Right ventricle myocardium inferior (tissue), 1 donor: ENCODE results near the gene RHEX. TPM values are rescaled to one million over a fixed set of nuclear protein-coding genes. Genes with fewer than 3 reads are reported as not detected.
A peak's percentile ranks its signal among the peaks of the same experiment; 100 is the strongest.

Source experiments
- ATAC-seq: fragments of 200-7000 bp; cut with Tn5 transposase; one replicate; pipeline ENCODE4 v1.9.1; 2020; ENCODE audit warnings: mild to moderate bottlenecking, moderate library complexity
- DNase-seq: peaks from one replicate; pipeline ENCODE4 v3.0.0; 2021; ENCODE audit errors: missing footprints
- intact Hi-C: fragments of 100-400 bp; cut with DNase I; formaldehyde crosslinking; loops from one replicate; pipeline ENCODE4 v1.11.0; 2022
- total RNA-seq: library from RNA; stranded (reverse); fragmentation: NEBNext Ultra II Directional; extraction: Animal tissue kit (Norgen Biotek cat#: 25700); gene quantifications from one replicate; pipeline ENCODE4 v1.2.1, GENCODE V29; 2021
- donor health status: DM: no; HTN: yes; CAD: no; lungs with severe emphysema.

The RHEX gene
- total RNA-seq, 1 donor from 2014 or later: 0.81 TPM

DNA sequence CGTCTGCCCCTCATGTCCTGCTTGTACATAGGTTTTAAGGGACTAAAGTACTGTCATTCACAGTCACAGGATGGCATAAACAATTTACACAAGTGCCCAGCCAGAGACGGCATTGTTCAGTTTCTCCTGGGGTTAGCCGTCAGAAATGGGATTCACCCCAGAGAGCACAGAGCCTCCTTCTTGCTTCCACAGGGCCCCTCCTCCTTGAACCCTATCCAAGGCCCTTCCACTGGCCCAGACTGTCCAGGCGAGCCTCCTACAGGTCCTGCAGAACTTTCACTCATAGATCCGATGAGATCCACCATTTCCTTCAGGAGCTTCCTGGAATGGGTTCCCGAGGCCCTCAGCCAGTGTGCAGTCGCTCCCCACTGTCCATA lies 54.2 kb downstream of the RHEX start:
- ATAC-seq: no peak
- intact Hi-C loops: loop anchor here (2.0 to 10.0 kb wide), 4 partner anchors 76 to 452 kb away; no protein-coding TSS in a partner anchor
- no peak for DNase-seq

GRCh38 chr1:206108635-206109034 lies 55.7 kb downstream of the RHEX start:
- DNase-seq (no peak), ATAC-seq (no peak)
- intact Hi-C loops: loop anchor here (10.0 kb wide), 2 partner anchors 314 to 454 kb away; no protein-coding TSS in a partner anchor

DNA sequence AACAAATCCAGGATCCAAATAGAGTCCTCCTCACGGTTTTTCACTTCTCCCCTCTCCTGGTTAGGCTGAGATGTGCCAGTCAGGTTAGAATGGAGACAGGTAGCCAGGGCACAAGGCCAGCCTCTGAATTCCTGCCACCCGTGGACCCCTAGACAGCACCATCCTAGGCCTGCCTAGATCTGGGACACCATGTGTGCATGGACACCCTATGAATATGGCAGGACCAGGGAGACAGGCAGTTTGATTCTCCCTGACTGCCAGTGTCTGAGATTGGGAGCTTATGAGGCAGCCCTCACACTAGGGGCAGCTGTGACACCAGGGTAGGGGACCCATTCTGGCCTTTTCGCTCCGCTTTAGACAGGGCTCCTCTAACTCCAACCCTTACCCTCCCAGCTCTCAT lies 56.7 kb downstream of the RHEX start:
- intact Hi-C loops: loop anchor here (10.0 kb wide), 2 partner anchors 315 to 455 kb away; no protein-coding TSS in a partner anchor
- ATAC-seq: no peak
- no peak for DNase-seq

- DNase-seq: no peak
- intact Hi-C loops: no loop called here
- ATAC-seq: no peak
Measured at GRCh38 chr1:206110161-206110560, 57.2 kb downstream of the RHEX start.

- ATAC-seq: no peak
- DNase-seq: no peak
- intact Hi-C loops: no loop called here
Measured at GRCh38 chr1:206110820-206111219, 57.8 kb downstream of the RHEX start.

DNA sequence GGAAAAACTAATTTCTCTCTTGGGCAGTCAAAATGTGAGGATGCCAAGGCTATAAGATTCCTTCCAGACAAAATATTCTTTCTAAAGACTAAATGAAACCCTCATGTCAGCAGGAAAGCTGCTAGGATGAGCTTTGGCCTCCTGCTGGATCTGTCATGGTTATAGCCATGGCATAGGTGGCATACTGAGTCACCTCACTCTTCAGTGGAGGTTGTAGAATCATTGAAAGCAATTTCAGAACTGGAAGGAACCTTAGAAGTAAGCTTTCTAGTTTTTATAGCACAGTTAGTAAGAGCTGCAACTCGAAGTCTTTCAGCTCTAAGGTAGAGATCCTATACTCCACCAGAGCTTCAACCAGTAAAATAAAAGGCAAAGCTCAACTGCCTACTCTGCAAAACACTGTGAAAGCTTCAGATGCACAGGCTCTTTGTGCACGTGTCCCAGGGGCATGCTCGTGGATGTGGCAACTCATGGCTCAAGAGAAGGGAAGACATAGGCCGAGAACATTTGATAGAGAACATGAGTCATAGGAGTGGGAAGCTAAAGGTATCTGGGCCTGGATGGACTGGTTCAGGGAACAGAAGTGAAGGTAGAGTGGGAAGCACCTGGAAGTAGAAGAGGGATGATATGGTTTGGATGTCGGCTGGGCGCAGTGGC lies 58.4 kb downstream of the RHEX start:
- ATAC-seq (no peak), DNase-seq (no peak)
- intact Hi-C loops: no loop called here

DNA sequence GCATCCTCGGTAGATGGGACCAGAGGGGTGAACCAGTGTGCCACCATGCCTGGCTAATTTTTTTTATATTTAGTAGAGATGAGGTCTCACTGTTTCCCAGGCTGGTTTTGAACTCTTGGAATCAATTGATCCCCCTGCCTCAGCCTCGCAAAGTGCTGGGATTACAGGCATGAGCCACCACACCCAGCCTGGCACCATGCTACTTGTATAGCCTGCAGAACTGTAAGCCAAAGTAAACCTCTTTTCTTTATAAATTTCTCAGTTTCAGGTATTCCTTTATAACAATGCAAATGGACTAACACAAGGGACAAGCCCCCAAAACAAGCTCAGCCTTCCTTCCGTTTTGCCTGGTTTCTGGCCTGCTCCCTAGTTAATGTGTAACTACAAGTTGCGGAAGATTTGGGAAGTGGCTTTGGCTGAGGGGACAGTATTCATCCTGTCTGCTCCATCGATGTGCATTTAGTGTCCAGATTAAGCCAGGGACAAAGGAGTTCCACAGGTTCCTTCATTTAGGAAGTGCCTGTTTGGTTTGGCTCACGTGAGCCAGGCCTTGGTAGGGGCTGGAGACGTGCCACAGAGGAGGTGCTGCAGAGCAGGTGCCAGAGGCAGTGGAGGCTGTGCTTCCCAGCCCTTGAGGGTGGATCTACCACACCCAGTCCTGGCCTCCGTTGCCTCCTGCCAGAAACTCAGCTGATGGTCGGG lies 59.8 kb downstream of the RHEX start:
- ATAC-seq (no peak), DNase-seq (no peak)
- intact Hi-C loops: no loop called here

- intact Hi-C loops: no loop called here
- DNase-seq (no peak), ATAC-seq (no peak)
Measured at GRCh38 chr1:206114692-206115640, 62.0 kb downstream of the RHEX start.

GRCh38 chr1:206115791-206116190 lies 62.8 kb downstream of the RHEX start:
- no peak for DNase-seq
- intact Hi-C loops: no loop called here
- no peak for ATAC-seq

GRCh38 chr1:206116191-206116872 lies 63.4 kb downstream of the RHEX start:
- no peak for ATAC-seq
- no peak for DNase-seq
- intact Hi-C loops: no loop called here

GRCh38 chr1:206116873-206117150 lies 63.8 kb downstream of the RHEX start:
- no peak for DNase-seq
- ATAC-seq: no peak
- intact Hi-C loops: no loop called here

DNA sequence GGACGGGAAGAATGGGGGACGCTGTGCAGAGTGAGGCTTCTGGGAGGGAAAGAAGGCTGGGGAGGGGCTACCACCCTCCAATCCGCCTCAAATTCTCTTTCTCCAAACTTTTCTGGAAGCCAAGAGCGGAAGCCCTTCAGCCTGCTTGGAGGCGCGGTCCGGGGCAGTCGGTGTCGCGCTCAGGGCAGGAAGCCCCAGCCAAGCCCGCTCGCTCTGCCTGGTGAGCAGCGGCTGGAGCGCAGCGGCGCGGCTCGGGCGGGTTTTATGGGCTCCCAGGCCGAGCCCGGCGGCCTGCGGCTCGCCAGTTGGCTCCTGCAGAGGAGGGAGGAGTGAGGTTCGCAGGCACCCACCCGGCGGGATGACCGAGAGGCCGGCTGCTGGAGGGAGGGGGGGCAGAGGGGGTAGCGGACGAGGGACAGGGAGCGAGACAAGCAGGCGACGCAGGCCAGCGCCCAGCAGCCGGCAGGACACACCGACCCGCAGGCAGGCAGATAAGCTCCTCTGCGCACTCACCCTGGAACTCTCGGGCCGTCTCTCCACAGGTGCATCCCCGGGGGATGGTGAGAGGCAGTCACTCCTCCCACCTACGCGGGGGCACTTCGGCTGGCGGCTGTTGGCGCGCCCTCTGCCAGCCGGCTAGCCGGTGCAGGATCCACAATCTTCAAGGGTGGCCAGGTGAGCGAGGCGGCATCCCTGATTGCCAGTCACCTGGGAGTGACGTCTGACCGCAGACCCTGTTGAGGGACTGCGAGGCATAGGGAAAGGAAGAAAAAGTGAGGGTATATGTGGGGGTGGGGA lies 64.4 kb downstream of the RHEX start, which contains the start of gene AVPR1B:
Gene AVPR1B (minus strand): TSS at position 238 of the 798 bp plus-strand sequence. CDS start 498 bp downstream, outside the sequence.
- DNase-seq (no peak), ATAC-seq (peak; percentile 82)
- intact Hi-C loops: no loop called here

- intact Hi-C loops: no loop called here
- DNase-seq (no peak), ATAC-seq (no peak)
Measured at GRCh38 chr1:206120406-206120805, 67.4 kb downstream of the RHEX start.

DNA sequence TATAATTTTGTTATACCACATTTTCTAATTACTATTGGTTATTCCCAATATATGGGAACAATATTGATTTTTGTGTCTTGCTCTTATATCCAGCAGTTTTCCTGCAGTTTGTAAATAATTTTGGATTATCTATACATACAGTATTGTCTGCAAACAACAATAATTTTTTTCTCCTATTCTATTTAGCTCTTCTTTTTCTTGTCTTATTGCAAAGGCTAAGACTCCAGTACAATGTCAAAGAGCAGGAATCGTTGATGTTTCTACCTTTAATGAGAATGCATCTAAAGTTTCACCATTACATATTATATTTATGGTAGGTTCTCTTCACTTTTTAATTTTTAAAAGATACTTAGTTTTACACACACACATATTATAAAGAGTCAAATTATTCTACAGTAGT lies 68.3 kb downstream of the RHEX start:
- intact Hi-C loops: no loop called here
- no peak for DNase-seq

DNA sequence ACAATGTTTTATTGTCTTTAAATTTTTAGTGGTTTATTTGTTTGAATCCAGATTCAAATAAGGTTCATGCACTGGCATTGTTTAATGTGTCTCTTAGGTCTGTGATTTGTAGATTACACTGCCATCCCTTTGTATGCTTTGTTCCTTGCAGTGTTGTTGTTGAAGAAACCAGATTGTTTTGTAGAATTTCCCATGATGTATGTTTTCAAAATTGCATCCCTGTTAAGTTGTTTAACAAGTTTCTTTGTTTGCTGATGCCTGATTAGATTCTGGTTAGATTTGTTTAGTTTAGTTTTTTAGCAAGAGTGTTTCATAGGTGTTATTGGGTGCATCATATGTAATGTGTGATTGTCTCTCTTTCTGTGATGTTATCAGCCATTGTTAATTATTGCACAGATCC lies 69.7 kb downstream of the RHEX start:
- intact Hi-C loops: no loop called here
- DNase-seq (no peak), ATAC-seq (no peak)

More for the DNA sequence above, 68.3 kb downstream of the RHEX start:
- ATAC-seq: no peak

DNA sequence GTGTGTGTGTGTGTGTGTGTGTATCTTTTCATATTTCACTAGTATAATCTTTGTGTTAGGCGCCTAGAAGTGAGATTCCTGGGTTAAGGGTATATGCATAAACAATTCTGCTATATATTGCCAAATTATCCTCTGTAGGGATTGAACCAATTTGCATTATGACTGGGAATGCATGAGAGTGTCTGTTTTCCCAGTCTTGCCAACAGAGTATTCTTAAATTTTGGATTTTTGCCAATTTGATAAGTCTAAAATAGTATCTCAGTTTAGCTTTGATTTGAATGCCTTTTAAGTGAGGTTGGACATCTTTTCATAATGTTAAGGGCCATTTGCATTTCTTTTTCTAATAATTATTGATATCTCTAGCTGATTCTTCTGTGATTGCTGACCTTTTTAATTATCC lies 72.4 kb downstream of the RHEX start:
- ATAC-seq (no peak), DNase-seq (no peak)
- intact Hi-C loops: no loop called here

DNA sequence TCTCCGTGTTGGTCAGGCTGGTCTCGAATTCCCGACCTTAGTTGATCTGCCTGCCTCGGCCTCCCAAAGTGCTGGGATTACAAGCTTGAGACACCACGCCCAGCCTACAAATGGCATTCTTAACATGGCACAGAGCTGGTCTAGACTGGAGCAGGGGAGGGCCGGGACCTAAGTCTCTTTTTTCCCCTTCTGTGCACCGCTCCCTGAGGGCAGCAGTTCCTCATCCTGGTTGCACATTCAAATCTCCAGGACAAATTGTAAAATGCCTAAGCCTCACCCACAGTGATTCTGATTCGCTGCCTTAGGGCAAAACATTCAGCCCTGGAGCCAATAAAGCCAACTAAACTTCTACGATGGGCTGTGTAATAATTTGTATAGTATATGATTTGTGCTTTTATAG lies 74.4 kb downstream of the RHEX start:
- ATAC-seq: no peak
- DNase-seq: no peak
- intact Hi-C loops: no loop called here

DNA sequence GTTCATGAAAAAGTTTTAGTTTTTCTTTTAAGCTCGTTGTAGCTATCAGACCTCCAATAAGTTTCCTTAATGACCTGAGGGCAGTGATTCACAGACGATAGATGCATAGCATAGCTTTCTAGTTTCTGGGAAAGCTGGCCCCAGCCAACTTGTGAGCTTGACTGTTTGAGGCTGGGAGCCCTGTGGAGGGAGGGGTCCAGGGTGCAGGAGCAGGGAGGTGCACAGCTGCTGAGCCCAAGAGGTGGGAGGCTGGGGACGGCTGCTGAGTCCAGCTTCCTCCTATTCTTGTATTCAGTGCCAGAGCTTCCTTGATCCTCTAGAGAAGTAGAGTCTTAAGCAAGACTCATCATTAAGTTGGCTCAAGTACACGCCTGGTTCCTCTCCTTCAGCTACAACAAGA lies 75.2 kb downstream of the RHEX start:
- no peak for DNase-seq
- ATAC-seq: no peak
- intact Hi-C loops: no loop called here
